Spleen (tissue), 11 donors: ENCODE data around the gene NHLRC4. TPM values are rescaled to one million over a fixed set of nuclear protein-coding genes. Genes with fewer than 3 reads are reported as not detected.

Experiments used
- DNase-seq: peaks from one replicate; pipeline ENCODE4 v3.0.0-alpha.2; 2020
- H3K27ac ChIP-seq, 8 donors: fragments of 200-600 bp; sonication (generic) in 7 of 8; 1 replicate in 4 of 8; 2 replicates in 4 of 8; pipeline versions ENCODE4 v1.5.0 to v1.8.0; 2016 to 2021; ENCODE audit warnings: inconsistent platforms in 4 of 8, mild to moderate bottlenecking in 4 of 8, moderate library complexity in 1 of 8
- H3K27me3 ChIP-seq, 7 donors: fragments of 200-600 bp; sonication (generic) in 6 of 7; replicated peaks in 1 of 7; 1 replicate in 4 of 7; 2 replicates in 3 of 7; pipeline versions ENCODE4 v1.5.0 to v1.8.0; 2016 to 2021; ENCODE audit warnings: inconsistent platforms in 3 of 7, mild to moderate bottlenecking in 1 of 7
- H3K36me3 ChIP-seq, 6 donors: fragments of 200-600 bp; sonication (generic) in 5 of 6; 1 replicate in 4 of 6; 2 replicates in 2 of 6; pipeline versions ENCODE4 v1.5.0 to v1.8.0; 2016 to 2021; ENCODE audit warnings: inconsistent platforms in 2 of 6
- H3K4me1 ChIP-seq, 6 donors: fragments of 200-600 bp; sonication (generic) in 5 of 6; 1 replicate in 3 of 6; 2 replicates in 3 of 6; pipeline versions ENCODE4 v1.5.0 to v1.8.0; 2016 to 2021; ENCODE audit warnings: inconsistent platforms in 3 of 6
- H3K4me3 ChIP-seq, 8 donors: fragments of 200-600 bp; sonication (generic) in 7 of 8; 1 replicate in 4 of 8; 2 replicates in 4 of 8; pipeline versions ENCODE4 v1.5.0 to v1.8.0; 2016 to 2021; ENCODE audit warnings: inconsistent platforms in 4 of 8, mild to moderate bottlenecking in 4 of 8, moderate library complexity in 2 of 8
- H3K9me3 ChIP-seq, 8 donors: fragments of 200-600 bp; sonication (generic) in 7 of 8; 1 replicate in 4 of 8; 2 replicates in 4 of 8; pipeline versions ENCODE4 v1.5.0 to v1.8.0; 2016 to 2021; ENCODE audit warnings: inconsistent platforms in 4 of 8
- CTCF ChIP-seq, 11 experiments: fragments of 200-600 bp in 7 of 11; fragments of 450-650 bp in 4 of 11; sonication (generic) in 4 of 11; IDR thresholded peaks in 8 of 11; conservative IDR thresholded peaks in 3 of 11; 1 replicate in 7 of 11; 2 replicates in 4 of 11; pipeline versions ENCODE4 v1.4.0 to v1.8.0; 2016 to 2021; ENCODE audit warnings: antibody characterized with exemption in 11 of 11, inconsistent platforms in 4 of 11, mild to moderate bottlenecking in 1 of 11
- POLR2A ChIP-seq, 3 donors: fragments of 450-650 bp; IDR thresholded peaks; one replicate each; pipeline ENCODE4 v1.5.1; 2017; ENCODE audit warnings: antibody characterized with exemption in 3 of 3, mild to moderate bottlenecking in 1 of 3
- POLR2AphosphoS5 ChIP-seq, 3 donors: sonication (generic); formaldehyde crosslinking; IDR thresholded peaks; one replicate each; pipeline ENCODE4 v1.5.1; 2017; ENCODE audit warnings: antibody characterized with exemption in 3 of 3
- WGBS, 5 donors: extraction: QIAGEN DNeasy Blood & Tissue Kit in 3 of 5; methylation state at CpG; one replicate each; pipeline versions ENCODE4 v1.1.5 to v1.1.7; 2013 to 2018; 5-methylcytosine and 5-hydroxymethylcytosine counted together
- intact Hi-C: fragments of 100-400 bp; cut with DNase I; formaldehyde crosslinking; loops from one replicate; pipeline ENCODE4 v1.15.0; 2023; ENCODE audit warnings: low total_unique reads
- polyA plus RNA-seq, 3 donors: library from polyadenylated mRNA; stranded (reverse); fragments of 200-250 nt; gene quantifications; one replicate each; pipeline ENCODE4 v1.2.1, GENCODE V29; 2013
- total RNA-seq, 7 donors: library from RNA; depleted of rRNA in 3 of 7; stranded (reverse); fragments of >200 nt in 3 of 7; fragmentation: NEBNext Ultra II Directional in 4 of 7; extraction: Animal tissue kit (Norgen Biotek cat#: 25700) in 4 of 7; gene quantifications; one replicate each; pipeline versions ENCODE4 v1.1.0 to v1.2.1, GENCODE V29; 2016 to 2021
- donor health status: healthy with polysubstance abuse.
- donor health status: DM: no; HTN: no; CAD: no; lungs with moderate emphysema.
- donor health status: DM: no; HTN: no; CAD: no.
- donor health status: Bipolar disorder and iron deficiency.
- donor health status: healthy.
- donor health status: DM: no; HTN: no; CAD: no.
- donor health status: DM: yes; HTN: yes; CAD: no.

NHLRC4 gene
- total and polyA plus RNA-seq, 10 donors: 1.5 to 8.8 (median 4.2) TPM

- no peak for DNase-seq
- intact Hi-C loops: no loop called here
- Histone ChIP-seq H3K36me3 (peaks cover 0 to 34% (median 0%) of the 10 kb centered on the region in 6 donors), H3K27ac (no peak overlapping the region), H3K9me3 (no peaks in the 10 kb centered on the region), H3K27me3 (peaks cover 0 to 9% (median 0%) of the 10 kb centered on the region in 7 donors), H3K4me1 (peaks cover 5 to 24% (median 17%) of the 10 kb centered on the region in 6 donors), H3K4me3 (no peak overlapping the region)
- 87 to 95% (median 93%) methylated on average over 11 to 21 of the region's 21 CpGs for WGBS, 5 donors
- TF ChIP-seq CTCF (IDR thresholded peaks at IDR 0.05 in 8 of 11, conservative IDR thresholded peaks at IDR 0.05 in 3 of 11): no peak
- TF ChIP-seq POLR2AphosphoS5 (IDR thresholded peaks at IDR 0.05): peak in 1 of 3 donors; percentile 1
Observed at GRCh38 chr16:582614-583331, 16.0 kb downstream of the NHLRC4 start.

- no peak for DNase-seq
- TF ChIP-seq CTCF (IDR thresholded peaks at IDR 0.05 in 8 of 11, conservative IDR thresholded peaks at IDR 0.05 in 3 of 11) (no peak), POLR2A (IDR thresholded peaks at IDR 0.05) (no peak), POLR2AphosphoS5 (IDR thresholded peaks at IDR 0.05) (no peak)
- peaks cover 0 to 9% (median 0%) of the 10 kb centered on the region in 7 donors for H3K27me3 ChIP-seq
Observed at GRCh38 chr16:583470-583814, 16.6 kb downstream of the NHLRC4 start.

GRCh38 chr16:583815-584591 is 17.2 kb downstream of the NHLRC4 start:
- peak; percentile 73 for DNase-seq
- intact Hi-C loops: no loop called here

More at GRCh38 chr16:583470-583814, 16.6 kb downstream of the NHLRC4 start:
- Histone ChIP-seq H3K27ac (no peak overlapping the region), H3K4me1 (peaks cover 11 to 27% (median 23%) of the 10 kb centered on the region in 6 donors), H3K9me3 (no peaks in the 10 kb centered on the region), H3K36me3 (peaks cover 0 to 34% (median 0%) of the 10 kb centered on the region in 6 donors), H3K4me3 (no peak overlapping the region)
- 72 to 87% (median 79%) methylated on average over 6 to 16 of the region's 16 CpGs for WGBS, 5 donors
- intact Hi-C loops: no loop called here

More at GRCh38 chr16:583815-584591, 17.2 kb downstream of the NHLRC4 start:
- H3K27ac ChIP-seq: no peak overlapping the region
- H3K4me3 ChIP-seq: no peak overlapping the region
- H3K36me3 ChIP-seq: peaks cover 0 to 34% (median 0%) of the 10 kb centered on the region in 6 donors
- H3K9me3 ChIP-seq: no peaks in the 10 kb centered on the region
- 45 to 81% (median 70%) methylated on average over 17 to 38 of the region's 38 CpGs for WGBS, 5 donors
- H3K27me3 ChIP-seq: peaks cover 0 to 9% (median 0%) of the 10 kb centered on the region in 7 donors
- TF ChIP-seq POLR2AphosphoS5 (IDR thresholded peaks at IDR 0.05): no peak
- TF ChIP-seq POLR2A (IDR thresholded peaks at IDR 0.05): no peak
- TF ChIP-seq CTCF (IDR thresholded peaks at IDR 0.05 in 8 of 11, conservative IDR thresholded peaks at IDR 0.05 in 3 of 11): no peak
- peaks cover 12 to 24% (median 21%) of the 10 kb centered on the region in 6 donors for H3K4me1 ChIP-seq
